ENCODE measurements around the gene ERCC1. TPM values are rescaled to one million over a fixed set of nuclear protein-coding genes. Genes with fewer than 3 reads are reported as not detected.
A peak's percentile ranks its signal among the peaks of the same experiment; 100 is the strongest.

Gene ERCC1
- total and polyA plus RNA-seq, 2 of the 13 experiments (the other 11 are each of a cell fraction or from before 2014, with no cell fraction given) = 40.0 to 66.4 TPM

DNA sequence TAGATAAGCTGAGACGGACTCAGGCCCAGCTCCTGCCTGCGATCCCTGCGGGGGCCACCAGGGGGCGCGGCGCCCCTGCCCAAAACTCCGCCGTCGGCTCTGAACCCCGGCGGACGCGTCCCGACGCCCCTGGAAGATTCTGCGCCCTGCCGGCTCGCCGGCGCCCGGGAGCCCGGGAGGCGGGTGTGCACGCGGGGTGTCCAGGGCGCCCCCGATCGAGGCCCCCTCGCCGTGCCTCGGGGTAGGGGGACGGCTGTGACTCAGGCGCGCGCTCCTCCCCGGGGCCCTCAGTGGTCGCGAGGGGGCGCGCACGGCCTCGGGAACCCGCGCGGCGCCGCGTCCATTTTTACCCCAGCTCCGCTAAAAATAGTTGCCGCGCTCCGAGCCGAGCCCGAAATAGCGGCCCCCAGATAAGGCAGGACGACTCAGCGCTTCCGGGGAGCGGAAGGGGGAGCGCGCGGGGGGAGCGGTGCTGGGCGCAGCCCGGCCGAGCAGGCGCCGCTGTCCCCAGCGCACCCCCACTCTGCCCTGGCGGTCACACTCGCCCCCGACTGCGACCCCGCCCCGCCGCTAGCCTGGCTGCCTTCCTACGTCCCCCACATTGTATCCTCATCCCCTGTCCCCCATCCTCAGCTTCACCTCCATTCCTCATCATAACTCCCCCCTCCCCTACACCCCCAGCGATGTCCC lies 16.0 kb upstream of the ERCC1 start (continued):
- TF ChIP-seq, protein P1, sequence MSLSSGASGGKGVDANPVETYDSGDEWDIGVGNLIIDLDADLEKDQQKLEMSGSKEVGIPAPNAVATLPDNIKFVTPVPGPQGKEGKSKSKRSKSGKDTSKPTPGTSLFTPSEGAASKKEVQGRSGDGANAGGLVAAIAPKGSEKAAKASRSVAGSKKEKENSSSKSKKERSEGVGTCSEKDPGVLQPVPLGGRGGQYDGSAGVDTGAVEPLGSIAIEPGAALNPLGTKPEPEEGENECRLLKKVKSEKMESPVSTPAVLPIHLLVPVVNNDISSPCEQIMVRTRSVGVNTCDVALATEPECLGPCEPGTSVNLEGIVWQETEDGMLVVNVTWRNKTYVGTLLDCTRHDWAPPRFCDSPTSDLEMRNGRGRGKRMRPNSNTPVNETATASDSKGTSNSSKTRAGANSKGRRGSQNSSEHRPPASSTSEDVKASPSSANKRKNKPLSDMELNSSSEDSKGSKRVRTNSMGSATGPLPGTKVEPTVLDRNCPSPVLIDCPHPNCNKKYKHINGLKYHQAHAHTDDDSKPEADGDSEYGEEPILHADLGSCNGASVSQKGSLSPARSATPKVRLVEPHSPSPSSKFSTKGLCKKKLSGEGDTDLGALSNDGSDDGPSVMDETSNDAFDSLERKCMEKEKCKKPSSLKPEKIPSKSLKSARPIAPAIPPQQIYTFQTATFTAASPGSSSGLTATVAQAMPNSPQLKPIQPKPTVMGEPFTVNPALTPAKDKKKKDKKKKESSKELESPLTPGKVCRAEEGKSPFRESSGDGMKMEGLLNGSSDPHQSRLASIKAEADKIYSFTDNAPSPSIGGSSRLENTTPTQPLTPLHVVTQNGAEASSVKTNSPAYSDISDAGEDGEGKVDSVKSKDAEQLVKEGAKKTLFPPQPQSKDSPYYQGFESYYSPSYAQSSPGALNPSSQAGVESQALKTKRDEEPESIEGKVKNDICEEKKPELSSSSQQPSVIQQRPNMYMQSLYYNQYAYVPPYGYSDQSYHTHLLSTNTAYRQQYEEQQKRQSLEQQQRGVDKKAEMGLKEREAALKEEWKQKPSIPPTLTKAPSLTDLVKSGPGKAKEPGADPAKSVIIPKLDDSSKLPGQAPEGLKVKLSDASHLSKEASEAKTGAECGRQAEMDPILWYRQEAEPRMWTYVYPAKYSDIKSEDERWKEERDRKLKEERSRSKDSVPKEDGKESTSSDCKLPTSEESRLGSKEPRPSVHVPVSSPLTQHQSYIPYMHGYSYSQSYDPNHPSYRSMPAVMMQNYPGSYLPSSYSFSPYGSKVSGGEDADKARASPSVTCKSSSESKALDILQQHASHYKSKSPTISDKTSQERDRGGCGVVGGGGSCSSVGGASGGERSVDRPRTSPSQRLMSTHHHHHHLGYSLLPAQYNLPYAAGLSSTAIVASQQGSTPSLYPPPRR (CRISPR knock-in tag; IDR thresholded peaks at IDR 0.05; ENCODE audit: borderline replicate concordance) = no peak
- TF ChIP-seq SMAD3 (CRISPR knock-in tag; IDR thresholded peaks at IDR 0.05) (no peak), ZNF224 (CRISPR knock-in tag; IDR thresholded peaks at IDR 0.05) (no peak), CAMTA2 (CRISPR knock-in tag; IDR thresholded peaks at IDR 0.05; ENCODE audit: borderline replicate concordance) (no peak), ZNF616 (CRISPR knock-in tag; IDR thresholded peaks at IDR 0.05; ENCODE audit: low read depth) (no peak), ZNF615 (CRISPR knock-in tag; IDR thresholded peaks at IDR 0.05; ENCODE audit: borderline replicate concordance) (no peak), ZSCAN22 (CRISPR knock-in tag; IDR thresholded peaks at IDR 0.05) (no peak), TEAD2 (CRISPR knock-in tag; IDR thresholded peaks at IDR 0.05) (no peak), JUNB (CRISPR knock-in tag; IDR thresholded peaks at IDR 0.05; ENCODE audit: borderline replicate concordance) (no peak), MIER3 (CRISPR knock-in tag; IDR thresholded peaks at IDR 0.05; ENCODE audit: borderline replicate concordance) (peak; percentile 18; the same call in 1 of the 2 replicates), POLR2AphosphoS2 (IDR thresholded peaks at IDR 0.05; ENCODE audit: low read depth, low read length) (no peak), ZNF605 (CRISPR knock-in tag; IDR thresholded peaks at IDR 0.05) (no peak), ZNF207 (IDR thresholded peaks at IDR 0.05; ENCODE audit: borderline replicate concordance) (no peak)
- TF ChIP-seq, protein P2, sequence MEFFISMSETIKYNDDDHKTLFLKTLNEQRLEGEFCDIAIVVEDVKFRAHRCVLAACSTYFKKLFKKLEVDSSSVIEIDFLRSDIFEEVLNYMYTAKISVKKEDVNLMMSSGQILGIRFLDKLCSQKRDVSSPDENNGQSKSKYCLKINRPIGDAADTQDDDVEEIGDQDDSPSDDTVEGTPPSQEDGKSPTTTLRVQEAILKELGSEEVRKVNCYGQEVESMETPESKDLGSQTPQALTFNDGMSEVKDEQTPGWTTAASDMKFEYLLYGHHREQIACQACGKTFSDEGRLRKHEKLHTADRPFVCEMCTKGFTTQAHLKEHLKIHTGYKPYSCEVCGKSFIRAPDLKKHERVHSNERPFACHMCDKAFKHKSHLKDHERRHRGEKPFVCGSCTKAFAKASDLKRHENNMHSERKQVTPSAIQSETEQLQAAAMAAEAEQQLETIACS (CRISPR knock-in tag; IDR thresholded peaks at IDR 0.05) = peak; percentile 93
- TF ChIP-seq, protein P3, sequence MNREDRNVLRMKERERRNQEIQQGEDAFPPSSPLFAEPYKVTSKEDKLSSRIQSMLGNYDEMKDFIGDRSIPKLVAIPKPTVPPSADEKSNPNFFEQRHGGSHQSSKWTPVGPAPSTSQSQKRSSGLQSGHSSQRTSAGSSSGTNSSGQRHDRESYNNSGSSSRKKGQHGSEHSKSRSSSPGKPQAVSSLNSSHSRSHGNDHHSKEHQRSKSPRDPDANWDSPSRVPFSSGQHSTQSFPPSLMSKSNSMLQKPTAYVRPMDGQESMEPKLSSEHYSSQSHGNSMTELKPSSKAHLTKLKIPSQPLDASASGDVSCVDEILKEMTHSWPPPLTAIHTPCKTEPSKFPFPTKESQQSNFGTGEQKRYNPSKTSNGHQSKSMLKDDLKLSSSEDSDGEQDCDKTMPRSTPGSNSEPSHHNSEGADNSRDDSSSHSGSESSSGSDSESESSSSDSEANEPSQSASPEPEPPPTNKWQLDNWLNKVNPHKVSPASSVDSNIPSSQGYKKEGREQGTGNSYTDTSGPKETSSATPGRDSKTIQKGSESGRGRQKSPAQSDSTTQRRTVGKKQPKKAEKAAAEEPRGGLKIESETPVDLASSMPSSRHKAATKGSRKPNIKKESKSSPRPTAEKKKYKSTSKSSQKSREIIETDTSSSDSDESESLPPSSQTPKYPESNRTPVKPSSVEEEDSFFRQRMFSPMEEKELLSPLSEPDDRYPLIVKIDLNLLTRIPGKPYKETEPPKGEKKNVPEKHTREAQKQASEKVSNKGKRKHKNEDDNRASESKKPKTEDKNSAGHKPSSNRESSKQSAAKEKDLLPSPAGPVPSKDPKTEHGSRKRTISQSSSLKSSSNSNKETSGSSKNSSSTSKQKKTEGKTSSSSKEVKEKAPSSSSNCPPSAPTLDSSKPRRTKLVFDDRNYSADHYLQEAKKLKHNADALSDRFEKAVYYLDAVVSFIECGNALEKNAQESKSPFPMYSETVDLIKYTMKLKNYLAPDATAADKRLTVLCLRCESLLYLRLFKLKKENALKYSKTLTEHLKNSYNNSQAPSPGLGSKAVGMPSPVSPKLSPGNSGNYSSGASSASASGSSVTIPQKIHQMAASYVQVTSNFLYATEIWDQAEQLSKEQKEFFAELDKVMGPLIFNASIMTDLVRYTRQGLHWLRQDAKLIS (CRISPR knock-in tag; IDR thresholded peaks at IDR 0.05) = no peak
- TF ChIP-seq, protein P4, sequence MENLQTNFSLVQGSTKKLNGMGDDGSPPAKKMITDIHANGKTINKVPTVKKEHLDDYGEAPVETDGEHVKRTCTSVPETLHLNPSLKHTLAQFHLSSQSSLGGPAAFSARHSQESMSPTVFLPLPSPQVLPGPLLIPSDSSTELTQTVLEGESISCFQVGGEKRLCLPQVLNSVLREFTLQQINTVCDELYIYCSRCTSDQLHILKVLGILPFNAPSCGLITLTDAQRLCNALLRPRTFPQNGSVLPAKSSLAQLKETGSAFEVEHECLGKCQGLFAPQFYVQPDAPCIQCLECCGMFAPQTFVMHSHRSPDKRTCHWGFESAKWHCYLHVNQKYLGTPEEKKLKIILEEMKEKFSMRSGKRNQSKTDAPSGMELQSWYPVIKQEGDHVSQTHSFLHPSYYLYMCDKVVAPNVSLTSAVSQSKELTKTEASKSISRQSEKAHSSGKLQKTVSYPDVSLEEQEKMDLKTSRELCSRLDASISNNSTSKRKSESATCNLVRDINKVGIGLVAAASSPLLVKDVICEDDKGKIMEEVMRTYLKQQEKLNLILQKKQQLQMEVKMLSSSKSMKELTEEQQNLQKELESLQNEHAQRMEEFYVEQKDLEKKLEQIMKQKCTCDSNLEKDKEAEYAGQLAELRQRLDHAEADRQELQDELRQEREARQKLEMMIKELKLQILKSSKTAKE (CRISPR knock-in tag; IDR thresholded peaks at IDR 0.05; ENCODE audit: borderline replicate concordance) = no peak
- TF ChIP-seq, protein P5, sequence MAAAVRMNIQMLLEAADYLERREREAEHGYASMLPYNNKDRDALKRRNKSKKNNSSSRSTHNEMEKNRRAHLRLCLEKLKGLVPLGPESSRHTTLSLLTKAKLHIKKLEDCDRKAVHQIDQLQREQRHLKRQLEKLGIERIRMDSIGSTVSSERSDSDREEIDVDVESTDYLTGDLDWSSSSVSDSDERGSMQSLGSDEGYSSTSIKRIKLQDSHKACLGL (CRISPR knock-in tag; IDR thresholded peaks at IDR 0.05) = 0 out of 2 replicates have a peak, but pooled peaks have one; percentile 38
